Measurements from ENCODE around the gene LCE5A. TPM values are rescaled to one million over a fixed set of nuclear protein-coding genes. Genes with fewer than 3 reads are reported as not detected.
"Not testable (repeated sequence)": the region's sequence is repeated elsewhere in the genome, so short reads cannot be mapped to it uniquely, and the experiment has no call there.

LCE5A gene, protein sequence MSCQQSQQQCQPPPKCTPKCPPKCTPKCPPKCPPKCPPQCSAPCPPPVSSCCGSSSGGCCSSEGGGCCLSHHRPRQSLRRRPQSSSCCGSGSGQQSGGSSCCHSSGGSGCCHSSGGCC
- total RNA-seq, result not detected

DNA sequence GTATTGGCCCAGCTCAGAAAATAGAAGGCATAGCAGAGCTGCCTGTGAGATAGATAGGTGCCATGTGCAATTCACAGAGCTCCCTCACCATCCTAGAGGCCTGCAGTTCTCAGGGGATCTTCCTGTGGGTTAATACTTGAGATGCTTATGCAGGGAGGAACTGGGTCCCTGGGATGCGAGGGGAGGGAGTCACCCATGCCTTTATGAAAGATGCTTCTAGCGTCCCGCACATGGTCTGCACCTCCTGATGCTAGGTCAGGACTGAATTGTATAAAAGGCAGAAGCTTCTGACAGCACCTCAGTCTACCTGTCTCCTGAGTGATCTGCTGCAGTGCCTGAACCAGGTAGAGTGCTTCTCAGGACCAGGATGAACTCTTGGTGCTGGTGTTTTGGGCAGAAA is at the start of gene LCE5A:
Gene LCE5A, plus strand, starts transcription at position 301 of the 400 bp plus-strand sequence. CDS start 732 bp downstream, outside the sequence.
- DNase-seq, result no peak

DNA sequence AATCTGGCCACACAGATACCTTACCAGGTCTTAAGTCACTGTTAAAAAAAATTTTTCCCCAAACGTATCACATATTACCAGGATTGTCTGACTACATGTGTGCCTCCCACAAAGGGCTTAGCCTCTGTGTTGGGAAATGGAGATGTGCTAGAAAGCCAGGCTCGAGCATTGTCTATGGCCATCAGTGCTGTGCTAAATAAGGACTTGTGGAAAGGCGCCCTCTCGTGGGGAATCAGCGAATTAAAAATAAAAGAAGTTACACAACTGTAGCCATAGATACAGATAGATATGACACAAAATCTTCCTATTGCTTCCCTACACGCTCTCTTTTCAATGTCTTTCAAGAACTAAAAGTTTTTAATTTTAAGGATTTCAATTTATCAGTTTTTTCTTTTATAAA is 49.1 kb upstream of the LCE5A start:
- DNase-seq, result no peak

DNA sequence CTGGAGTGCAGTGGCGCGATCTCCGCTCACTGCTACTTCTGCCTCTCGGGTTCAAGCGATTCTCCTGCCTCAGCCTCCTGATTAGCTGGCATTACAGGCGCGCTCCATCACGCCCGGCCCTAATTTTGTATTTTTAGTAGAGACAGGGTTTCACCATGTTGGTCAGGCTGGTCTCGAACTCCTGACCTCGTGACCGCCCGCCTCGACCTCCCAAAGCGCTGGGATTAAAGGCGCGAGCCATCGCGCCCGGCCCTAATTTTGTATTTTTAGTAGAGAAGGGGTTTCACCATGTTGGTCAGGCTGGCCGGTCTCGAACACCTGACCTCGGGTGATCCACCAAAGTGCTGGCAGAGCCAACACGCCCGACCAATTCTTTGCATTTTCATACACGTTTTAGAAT is 48.0 kb upstream of the LCE5A start:
- DNase-seq, result no peak

DNA sequence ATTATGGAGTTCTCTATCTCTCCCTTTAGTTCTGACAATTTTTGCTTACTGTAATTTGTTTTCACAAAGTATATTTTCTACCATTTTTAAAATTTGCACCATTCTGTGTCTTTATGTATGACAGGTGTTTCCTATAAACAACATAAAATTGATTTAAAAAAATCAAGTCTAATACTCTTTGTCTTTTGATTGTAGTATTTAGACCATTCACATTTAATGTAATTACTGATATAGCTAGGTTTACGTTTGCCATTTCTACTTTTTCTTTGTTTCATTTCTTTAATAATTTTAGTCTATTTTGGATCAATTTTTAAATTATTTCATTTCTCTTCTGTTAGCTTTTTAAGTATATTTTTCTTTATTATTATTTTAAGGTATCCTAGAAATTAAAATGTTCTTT is 44.4 kb upstream of the LCE5A start:
- DNase-seq, result no peak

DNA sequence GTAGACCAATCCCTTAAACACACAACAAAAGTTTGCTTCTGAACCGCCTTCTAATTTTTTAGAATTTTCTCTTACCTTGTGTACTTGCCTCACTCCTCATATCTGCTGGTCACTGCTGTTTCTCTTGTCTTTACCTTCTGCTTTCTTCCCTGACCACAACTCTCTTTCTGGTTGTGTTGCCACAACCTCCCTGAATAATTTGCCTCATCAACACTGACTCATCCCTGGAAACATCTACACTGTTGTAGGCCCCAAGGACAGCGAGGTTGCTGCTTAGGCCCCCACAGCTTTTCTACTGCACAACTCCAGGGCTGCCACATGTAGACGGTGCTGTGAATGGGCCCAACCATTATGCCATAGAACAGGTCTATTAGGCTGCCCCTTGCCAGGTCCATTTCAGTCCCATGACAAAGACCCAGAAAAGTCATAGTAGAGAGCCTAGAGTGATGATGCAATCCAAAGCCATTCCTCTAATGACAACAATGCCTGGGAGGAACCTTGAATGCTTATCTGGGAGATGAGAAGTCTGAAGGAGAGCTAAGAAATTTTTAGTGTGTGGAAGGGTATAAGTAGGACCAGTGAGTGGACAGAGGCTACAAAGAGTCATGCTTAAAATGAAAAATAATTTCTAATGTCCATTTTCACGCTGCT is 36.6 kb upstream of the LCE5A start:
- no peak for DNase-seq

DNA sequence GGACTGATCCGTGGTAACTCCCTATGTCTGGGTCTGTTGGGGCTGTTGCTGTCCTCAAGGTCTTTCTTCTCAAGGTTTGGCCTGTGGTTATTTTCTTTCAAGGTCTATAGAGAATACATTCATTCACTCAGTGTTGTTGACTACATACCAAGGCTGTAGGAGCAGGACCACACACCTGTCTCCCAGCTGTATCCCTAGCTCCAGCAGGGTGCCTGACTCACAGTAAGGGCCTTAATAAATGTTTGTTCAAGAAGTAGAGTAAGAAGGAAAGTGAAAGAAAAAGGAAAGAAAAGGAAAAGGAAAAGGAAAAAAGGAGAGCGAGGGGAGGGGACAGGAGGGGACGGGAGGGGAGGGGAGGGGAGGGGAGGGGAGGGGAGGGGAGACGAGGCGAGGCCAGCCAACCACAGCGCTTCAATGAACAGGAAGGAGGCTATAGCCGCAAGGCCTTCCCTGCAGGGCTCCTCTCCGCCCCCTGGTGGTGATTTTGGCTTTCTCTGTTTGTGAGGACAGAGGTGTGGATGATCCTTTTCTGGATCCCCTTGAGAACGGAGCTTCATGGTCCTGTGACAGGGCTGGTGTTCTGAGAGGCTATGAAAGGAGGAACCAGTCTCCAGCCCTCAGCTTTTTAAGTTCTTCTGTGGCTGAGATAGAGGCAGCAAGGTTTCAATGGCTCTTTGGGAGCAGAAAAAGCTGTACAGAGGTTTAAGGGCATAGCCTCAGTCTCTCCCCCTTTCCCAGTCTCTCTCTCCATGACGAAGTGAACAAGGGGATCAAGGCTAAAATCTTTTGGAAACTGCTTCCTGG is 30.6 kb upstream of the LCE5A start:
- no peak for DNase-seq

DNA sequence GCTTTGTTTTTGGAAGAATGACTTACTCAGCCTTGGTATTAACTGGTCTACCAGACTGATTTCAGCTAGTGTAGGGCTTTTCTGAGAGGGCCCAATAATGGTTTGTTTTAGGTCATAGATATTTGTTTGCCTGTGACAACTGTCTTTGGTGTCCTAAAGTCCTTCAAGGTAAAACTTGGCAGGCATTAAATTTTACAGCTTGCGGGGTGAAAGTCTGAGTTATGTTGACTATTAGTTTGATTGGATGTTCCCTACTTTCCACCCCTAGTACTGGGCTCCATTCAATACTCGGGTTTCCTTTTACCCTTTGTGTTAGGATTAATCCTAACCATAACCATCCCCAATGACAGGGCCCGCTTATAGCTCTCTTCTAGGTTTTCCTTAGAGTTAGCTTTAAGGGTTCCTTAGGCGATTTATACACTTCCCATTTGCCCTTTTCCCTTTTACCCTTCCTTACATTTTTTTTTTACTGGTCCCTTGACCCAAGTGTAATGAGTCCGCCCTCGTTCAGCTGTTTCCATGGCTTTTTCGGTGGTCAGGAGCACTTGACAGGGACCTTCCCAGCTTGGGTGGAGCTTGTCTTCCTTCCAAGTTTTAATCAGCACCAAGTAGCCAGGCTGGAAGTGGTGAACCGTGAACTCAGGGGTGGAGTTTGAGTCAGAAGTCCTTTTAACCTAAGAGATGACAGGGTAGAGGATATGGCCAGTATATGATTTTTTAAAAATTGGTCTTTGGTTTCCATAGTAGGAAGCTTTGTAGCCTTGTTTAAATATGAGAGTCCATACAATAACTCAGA is 28.5 kb upstream of the LCE5A start:
- DNase-seq, result no peak

DNA sequence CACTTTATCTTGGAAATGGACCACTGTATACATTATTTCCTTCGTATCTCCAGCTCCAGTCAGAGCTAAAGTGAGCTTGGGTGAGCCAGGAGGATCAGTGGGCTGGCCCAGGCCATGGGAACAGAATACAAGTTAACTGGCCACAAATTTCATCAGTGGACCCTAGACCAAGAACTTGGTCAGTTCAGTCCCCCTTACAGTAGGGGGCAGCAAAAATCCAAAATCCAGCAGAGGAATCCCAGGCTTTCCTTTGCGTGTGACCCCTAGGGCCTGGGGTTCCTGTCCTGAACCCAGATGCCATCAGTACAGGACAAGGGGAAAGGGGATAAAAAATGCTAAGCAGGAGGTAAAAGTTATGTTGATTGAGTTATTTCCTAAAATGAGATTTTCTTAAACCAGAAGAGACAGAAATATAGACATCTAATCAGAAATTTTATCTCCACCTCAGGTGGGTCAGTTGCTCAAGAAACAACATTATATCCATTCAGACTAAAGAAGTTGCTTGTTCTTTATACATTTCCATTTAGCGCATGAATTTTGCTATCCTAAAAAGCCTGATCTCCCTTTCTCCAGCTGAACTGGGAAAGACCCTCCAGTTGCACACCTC is 24.1 kb upstream of the LCE5A start:
- no peak for DNase-seq

DNA sequence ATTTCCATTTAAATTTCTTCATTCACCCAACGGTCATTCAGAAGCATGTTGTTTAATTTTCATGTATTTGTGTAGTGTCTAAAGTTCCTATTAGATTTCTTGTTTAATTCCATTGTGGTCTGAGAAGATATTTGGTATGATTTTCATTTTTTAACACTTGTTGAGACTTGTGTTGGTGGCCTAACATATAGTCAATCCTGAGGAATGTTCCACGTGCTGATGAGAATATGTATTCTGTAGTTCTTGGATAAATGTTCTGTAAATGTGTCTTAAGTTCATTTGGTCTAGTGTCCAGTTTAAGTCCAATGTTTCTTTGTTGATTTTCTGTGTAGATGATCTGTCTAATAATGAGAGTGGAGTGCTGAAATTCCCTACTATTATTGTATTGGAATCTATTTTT is 22.7 kb upstream of the LCE5A start:
- no peak for DNase-seq

DNA sequence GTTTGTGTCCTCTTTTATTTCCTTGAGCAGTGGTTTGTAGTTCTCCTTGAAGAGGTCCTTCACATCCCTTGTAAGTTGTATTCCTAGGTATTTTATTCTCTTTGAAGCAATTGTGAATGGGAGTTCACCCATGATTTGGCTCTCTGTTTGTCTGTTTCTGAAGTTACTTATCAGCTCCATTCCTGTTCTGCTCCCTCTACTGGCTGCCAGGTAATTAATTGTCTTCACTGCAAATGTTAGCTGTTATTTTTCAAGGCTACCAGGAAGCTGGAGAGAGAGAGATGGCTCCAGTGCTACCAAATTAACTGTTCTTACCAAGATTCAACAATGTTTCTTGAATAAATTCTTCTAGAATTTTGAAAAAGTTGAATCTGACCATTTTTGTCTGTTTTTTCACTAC is 19.1 kb upstream of the LCE5A start:
- DNase-seq, result not testable (repeated sequence)

DNA sequence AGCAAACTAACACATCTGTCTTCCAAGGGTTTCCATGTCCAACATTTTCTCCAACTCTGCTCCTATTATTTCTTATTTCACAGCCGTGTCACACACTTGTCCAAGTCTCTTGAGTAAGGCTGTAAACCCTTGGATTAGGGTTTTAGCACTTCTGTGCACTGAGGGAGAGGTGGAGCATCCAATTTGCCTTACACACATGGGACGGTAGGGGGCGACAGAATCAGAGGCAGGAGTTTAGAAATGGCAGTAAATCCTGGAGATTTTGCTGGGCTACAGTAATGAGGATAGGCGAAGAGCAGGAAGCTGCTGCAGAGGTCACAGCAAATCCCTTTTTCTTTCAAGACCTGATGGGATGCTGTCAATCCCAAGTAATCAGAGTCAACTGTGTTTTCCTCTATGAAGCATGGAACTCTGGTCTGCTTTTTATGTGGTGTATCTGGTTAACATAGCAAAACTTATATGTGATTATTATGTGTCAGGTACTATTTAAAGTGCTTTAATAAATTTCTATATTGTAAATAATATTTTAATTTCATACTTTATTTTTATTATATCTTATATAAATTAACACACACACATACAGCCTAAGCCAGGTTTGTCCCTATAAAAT is 15.4 kb upstream of the LCE5A start:
- DNase-seq, result no peak

DNA sequence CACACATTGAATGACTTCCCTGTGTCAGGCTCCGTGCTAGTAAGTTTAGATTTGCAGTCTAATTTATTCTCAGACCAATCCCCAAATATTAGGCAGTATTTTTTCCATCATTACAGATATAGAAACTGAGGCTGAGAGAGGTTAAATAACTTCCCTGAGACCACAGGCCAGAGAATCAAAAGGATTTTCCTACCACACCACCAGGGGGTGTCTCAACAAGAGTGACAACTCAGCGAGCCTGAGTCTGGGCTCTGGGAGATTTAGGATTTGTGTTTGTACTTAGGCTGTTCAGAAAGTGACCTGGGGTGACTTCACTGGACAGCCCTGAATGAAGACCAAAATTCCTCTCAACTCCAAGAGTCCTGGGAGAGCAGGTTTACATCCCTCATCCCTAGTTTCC is 13.3 kb upstream of the LCE5A start:
- no peak for DNase-seq

DNA sequence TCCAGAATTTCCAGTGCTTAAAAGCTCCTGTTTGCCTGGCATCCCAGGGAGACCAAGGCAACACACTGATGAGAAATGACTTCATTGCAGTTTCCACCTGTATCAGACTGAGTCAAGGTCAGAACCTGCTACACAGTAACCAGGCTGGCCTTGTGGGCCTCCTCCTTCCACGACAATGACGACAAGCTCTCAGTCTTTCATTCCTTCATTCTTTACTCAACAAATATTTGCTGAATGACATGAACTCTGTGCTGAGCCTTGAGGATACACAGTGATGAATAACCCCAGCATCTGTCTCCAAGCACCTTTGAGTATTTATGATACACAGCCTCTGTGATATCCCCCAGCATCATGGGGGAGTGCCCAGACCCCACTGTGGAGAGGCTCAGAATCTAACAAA is 8.9 kb upstream of the LCE5A start:
- DNase-seq, result no peak

DNA sequence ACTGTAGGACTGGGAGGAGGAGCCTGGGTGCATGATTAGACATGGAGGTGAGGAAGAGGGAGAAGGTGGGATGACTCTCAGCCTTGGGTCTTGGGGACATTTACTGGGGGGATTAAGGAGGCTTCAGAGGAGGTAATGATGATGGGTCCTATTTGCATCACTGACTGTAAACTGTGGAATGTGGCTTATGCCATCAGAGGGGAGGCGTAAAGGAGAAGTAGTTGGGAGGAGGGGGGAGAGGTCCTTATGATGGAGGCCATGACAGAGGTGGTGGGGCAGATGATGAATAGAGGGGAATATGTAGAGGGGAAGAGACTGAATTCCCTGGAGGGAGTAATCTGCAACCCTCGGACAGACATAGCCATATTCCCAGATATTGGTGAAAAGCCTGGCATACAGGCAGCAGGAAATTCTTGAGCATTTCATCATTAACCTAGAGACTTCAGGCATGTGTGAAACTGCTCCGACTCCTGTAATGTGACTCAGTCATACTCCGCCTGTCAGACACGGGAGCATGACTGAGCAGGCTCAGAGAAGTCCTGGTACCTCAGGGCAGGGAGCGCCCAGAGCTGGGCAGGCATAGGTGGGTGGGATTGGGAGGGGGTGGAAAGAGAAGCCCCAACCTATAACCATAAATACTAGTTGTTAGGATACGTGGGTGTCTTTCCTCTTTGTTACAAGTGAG is 8.0 kb upstream of the LCE5A start:
- DNase-seq, result no peak

DNA sequence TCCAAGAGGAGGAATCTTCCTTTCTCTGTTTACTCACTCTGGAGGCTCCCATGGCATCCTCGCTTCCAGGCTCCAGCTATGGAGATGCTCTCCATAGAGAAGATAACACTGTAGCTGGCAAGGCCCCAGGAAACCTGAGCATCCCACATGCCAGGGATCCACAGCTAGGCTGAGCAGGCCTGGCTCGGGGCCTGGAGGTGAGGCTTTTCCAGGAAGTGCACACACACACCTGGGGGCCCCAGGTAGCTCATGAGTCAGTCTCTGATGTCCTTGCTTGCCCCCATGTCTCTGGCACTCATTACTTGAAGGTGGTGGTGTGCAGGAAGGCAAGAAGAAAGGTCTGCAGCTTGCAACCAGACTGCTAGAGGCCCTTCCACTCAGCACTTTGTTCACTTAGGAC is 5.5 kb upstream of the LCE5A start:
- no peak for DNase-seq

DNA sequence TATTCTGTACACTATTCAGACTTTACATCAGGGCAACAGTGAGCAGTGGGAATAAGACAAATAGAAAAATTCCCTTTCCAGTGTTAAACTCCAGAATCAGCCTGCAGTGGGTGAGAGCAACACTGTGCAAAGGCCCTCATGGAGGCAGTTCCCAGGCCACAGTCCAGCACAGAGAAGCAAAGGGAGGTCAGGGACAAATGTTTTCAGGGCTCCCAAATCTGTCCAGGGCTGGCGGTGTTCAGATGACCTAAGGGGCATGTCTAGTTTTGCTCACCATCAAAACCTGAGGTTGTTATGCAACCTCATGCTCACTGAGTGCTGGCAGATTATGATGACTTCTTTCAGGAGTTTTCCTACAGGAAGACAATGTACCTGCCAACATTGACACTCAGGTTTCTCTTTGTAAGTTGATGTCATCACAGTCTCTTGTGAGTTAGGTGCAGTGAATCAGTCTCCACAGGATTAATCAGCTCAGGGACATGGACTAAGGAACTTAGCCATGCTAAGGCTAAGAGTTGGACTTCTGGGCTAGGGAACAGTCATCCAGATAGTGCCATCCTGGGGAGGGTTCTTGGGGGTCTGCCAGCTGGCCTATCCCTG is 3.6 kb upstream of the LCE5A start:
- no peak for DNase-seq

DNA sequence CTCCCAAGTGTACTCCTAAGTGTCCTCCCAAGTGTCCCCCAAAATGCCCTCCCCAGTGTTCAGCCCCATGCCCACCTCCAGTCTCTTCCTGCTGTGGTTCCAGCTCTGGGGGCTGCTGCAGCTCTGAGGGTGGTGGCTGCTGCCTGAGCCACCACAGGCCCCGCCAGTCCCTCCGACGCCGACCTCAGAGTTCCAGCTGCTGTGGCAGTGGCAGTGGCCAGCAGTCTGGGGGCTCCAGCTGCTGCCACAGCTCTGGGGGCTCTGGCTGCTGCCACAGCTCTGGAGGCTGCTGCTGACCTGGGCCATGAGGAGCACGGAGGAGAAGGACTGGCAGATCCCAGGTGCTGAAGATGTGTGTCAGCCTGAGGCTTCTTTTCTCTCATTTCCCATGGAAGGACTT is 993 bp downstream of the LCE5A start:
- no peak for DNase-seq

DNA sequence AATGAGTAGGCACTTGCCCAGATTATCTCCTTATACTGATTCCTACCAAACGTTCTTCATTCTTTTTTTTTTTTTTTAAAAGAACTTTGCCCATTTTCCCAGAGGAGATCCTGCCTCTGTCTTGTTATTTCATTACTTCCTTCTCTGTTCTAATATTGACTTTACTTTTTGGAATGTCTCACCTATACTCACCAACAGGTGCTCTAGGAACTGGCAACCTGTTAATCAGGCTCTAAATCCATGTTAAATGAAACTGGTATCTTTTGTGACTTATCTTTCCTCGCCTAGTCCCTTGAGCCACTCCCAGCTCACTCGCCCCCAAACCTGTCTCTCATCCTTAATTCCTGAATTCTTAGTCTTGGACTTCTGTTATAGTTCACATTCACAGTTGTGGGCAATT is 2.5 kb downstream of the LCE5A start:
- DNase-seq, result no peak

DNA sequence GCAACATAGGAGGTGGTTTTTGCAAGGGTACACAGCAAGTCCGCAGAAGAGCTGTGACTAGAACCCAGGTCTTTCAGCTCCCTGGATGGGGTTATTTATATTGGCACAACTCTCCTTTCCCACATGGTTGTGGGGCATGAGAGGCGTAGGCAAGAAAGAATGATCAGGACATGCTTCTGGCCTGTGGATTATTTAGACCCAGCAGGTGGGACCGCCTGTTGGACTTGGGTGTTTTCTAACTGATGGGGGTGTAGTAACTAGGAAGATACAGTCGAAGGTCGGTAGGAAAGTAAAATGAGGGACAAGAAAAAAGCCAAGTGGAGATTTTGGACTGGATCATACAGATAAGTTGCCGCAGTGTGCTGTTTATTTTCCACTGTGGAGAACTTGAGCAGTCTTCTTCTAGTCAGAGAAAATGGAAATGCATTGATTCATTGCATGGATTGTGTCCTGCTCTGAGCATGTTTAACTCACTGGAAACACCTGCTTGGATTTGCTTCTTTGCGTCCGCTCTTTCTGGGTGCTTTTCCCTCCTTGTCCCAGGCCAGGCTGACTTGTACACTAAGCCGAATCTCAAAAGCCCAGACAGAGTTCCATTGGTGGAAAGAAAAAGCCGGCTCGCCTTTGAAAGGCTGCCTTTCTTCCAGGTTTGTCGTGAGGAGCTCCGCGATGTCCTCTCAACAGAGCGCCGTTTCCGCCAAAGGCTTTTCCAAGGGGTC is 4.3 kb downstream of the LCE5A start:
- DNase-seq, result no peak

DNA sequence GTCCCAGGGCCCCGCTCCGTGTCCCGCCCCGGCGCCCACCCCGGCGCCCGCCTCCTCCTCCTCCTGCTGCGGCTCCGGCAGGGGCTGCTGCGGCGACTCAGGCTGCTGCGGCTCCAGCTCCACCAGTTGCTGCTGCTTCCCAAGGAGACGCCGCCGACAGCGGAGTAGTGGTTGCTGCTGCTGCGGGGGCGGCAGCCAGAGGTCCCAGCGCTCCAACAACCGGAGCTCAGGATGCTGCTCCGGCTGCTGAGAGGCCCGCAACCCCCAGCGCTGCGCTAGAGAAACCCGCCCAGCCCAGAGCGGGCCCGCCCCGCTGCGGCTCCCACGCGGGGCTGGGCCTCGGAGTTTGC is 4.8 kb downstream of the LCE5A start:
- no peak for DNase-seq

DNA sequence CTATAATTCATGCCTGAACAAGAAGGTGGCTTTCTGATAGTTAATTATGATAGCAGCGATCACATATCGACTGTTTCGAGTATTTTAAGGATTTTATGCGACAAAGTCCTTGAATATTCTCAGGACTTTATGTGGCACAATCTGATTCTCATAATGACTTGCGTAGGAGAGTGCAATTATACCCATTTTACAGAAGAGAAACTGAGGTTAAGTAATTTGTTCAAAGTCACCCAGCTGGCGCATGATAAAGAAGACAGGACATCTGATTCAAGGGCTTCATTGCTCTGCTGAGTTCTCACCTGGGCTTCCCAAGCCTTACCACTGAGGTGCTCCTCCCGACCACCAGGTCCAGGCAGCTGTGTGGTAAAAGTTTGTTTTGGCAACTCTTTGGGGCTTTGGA is 5.5 kb downstream of the LCE5A start:
- no peak for DNase-seq
